ENCODE results near the gene CLEC16A.
"Not testable (repeated sequence)": the region's sequence is repeated elsewhere in the genome, so short reads cannot be mapped to it uniquely, and the experiment has no call there.

The CLEC16A gene

GRCh38 chr16:10944249-10945064 lies at the start of gene CLEC16A:
Gene CLEC16A (plus strand): TSS chr16:10944564. CDS start chr16:10944718, 154 bp downstream.
- peak; percentile 98 for DNase-seq (ENCODE audit: low spot score)

- DNase-seq (ENCODE audit: low spot score): peak; percentile 74
These were observed 49.1 kb upstream of the CLEC16A start for GRCh38 chr16:10895053-10895946.

GRCh38 chr16:10896165-10896564 lies 48.2 kb upstream of the CLEC16A start:
- DNase-seq (ENCODE audit: low spot score): no peak

GRCh38 chr16:10896723-10897122 lies 47.6 kb upstream of the CLEC16A start:
- DNase-seq (ENCODE audit: low spot score): no peak

GRCh38 chr16:10897134-10897533 lies 47.2 kb upstream of the CLEC16A start:
- no peak for DNase-seq (ENCODE audit: low spot score)

GRCh38 chr16:10902999-10903398 lies 41.4 kb upstream of the CLEC16A start:
- DNase-seq (ENCODE audit: low spot score): no peak

GRCh38 chr16:10906482-10906881 lies 37.9 kb upstream of the CLEC16A start:
- no peak for DNase-seq (ENCODE audit: low spot score)

- DNase-seq (ENCODE audit: low spot score): no peak
These were observed 37.2 kb upstream of the CLEC16A start for GRCh38 chr16:10906914-10907756.

GRCh38 chr16:10907757-10908045 lies 36.7 kb upstream of the CLEC16A start:
- no peak for DNase-seq (ENCODE audit: low spot score)

GRCh38 chr16:10911267-10911666 lies 33.1 kb upstream of the CLEC16A start:
- no peak for DNase-seq (ENCODE audit: low spot score)

GRCh38 chr16:10916534-10916933 lies 27.8 kb upstream of the CLEC16A start:
- no peak for DNase-seq (ENCODE audit: low spot score)

GRCh38 chr16:10918294-10919002 lies 25.9 kb upstream of the CLEC16A start:
- DNase-seq (ENCODE audit: low spot score): peak; percentile 91

GRCh38 chr16:10919003-10919351 lies 25.4 kb upstream of the CLEC16A start:
- no peak for DNase-seq (ENCODE audit: low spot score)

GRCh38 chr16:10920726-10921427 lies 23.5 kb upstream of the CLEC16A start:
- DNase-seq (ENCODE audit: low spot score): no peak

- no peak for DNase-seq (ENCODE audit: low spot score)
These were observed 22.6 kb upstream of the CLEC16A start for GRCh38 chr16:10921536-10922327.

- no peak for DNase-seq (ENCODE audit: low spot score)
These were observed 21.8 kb upstream of the CLEC16A start for GRCh38 chr16:10922328-10923145.

GRCh38 chr16:10923146-10923649 lies 21.2 kb upstream of the CLEC16A start:
- no peak for DNase-seq (ENCODE audit: low spot score)

- DNase-seq (ENCODE audit: low spot score): no peak
These were observed 20.6 kb upstream of the CLEC16A start for GRCh38 chr16:10923650-10924214.

- DNase-seq (ENCODE audit: low spot score): not testable (repeated sequence)
These were observed 19.1 kb upstream of the CLEC16A start for GRCh38 chr16:10925285-10925684.

Data from left forelimb (tissue), 1 donor.